Activated T-helper 9 cell treated with anti-CD3 and anti-CD28 coated beads, Interleukin-2, amount 50 U/mL, for 16 hours (primary cell): Measurements from ENCODE around the gene SLC16A7.

ENCODE experiments used
- DNase-seq: peaks from one replicate; pipeline ENCODE4 v3.0.0-alpha.2; 2020; ENCODE audit warnings: low read depth

SLC16A7 gene

DNA sequence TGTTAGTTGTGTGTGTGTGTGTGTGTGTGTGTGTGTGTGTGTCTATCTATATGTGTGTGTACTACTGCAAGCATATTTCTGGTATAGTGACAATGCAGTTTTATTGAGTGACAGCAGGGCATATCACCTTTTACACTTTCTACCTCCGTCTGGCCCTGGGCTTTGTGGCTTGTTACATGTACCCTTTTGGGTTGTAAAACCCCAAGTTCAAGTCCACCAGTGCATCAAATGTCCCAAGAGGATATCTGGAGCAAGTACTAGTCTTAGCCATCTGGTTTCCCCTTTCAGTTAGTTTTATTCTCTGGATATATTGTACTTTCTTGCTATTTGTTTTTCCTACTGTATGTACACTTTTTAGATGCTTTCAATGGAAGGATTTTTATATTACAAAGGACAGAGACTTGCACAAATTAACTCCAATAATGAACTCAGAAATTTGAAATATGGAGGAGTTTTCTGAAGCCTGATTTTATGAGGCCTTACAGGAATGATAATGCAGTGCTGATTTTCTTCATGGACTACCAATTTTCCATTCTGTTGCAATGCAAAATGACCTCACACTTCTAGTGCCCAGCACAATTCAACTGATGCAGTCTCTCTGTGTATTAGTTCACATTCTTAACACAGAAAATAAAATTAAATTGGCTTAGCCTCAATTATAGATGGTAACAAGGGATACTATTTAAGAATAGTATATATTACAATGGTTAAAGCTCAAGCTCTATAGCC is 29.1 kb downstream of the SLC16A7 start:
- no peak for DNase-seq

DNA sequence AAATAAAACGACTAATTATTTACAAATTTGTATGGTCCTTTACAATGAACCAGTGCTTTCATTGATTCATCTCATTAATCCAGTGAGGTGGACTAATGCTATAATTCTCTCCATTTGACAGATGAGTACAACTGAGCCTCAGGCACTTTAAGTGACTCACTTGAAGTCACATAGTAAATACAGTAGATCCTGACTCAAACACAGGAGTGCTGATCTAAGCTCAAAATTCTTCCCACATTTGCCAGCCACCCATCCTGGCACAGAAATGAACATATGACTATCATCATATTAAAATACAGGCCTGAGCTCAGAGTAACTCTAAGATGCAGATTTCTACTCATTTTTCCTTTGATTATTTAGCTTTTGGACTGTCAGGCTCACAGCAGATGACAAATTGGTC is 30.6 kb downstream of the SLC16A7 start:
- DNase-seq: no peak

- no peak for DNase-seq
Measured at GRCh38 chr12:59627582-59627981, 31.8 kb downstream of the SLC16A7 start.

- no peak for DNase-seq
Measured at GRCh38 chr12:59629890-59630289, 34.1 kb downstream of the SLC16A7 start.

GRCh38 chr12:59632408-59632807 is 36.6 kb downstream of the SLC16A7 start:
- no peak for DNase-seq

DNA sequence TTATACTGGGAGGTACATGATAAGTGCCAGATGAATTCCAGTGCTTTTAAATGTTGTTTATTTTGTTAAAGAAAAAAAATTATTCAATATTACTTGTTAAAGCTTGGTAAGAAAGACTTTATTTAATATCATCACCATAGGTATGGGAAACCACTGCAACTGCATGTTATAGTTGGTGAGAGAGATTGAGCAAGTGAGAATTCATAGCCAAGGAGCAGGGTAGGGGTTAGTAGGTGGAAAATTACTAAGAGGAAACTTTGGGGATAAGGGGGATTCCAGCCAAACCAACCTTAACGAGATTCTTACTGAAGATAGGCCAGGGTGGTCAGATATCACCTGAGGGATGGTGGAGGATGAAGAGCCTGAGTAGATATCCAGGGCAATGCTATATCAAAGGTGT is 38.4 kb downstream of the SLC16A7 start:
- DNase-seq: no peak

GRCh38 chr12:59636945-59637691 is 41.3 kb downstream of the SLC16A7 start:
- DNase-seq: no peak

DNA sequence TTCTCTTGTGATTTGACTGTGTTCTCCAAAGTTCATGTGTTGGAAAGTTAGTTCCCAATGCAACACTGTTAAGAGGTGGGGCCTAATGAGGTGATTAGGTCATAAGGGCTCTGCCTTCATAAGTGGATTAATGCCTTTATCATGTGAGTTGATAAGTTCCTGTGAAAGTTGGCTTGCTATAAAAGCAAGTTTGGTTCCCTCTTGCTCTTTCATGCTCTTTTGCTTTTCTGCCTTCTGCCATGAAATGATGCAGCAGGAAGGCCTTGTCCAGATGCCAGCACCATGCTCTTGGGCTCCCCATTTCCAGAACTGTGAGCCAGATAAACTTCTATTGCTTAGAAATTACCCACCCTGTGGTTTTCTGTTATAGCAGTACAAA is 41.9 kb downstream of the SLC16A7 start:
- DNase-seq: no peak

GRCh38 chr12:59643550-59643949 is 47.7 kb downstream of the SLC16A7 start:
- DNase-seq: no peak

GRCh38 chr12:59645242-59645641 is 49.4 kb downstream of the SLC16A7 start:
- no peak for DNase-seq

DNA sequence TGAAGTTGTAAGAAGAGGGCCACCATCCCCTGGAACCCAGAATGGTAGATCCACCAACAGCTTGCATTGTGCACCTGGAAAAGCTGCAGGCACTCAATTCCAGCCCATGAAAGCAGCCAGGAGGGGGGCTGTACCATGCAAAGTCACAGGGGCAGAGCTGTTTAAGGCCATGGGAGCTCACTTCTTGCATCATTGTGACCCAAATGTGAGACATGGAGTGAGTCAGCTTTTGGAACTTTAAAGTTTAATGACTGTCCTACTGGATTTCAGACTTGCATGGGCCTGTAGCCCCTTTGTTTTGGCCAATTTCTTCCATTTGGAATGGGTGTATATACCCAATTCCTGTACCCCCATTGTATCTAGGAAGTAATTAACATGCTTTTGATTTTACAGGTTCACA is 50.8 kb downstream of the SLC16A7 start:
- no peak for DNase-seq

- DNase-seq: no peak
Measured at GRCh38 chr12:59649203-59649602, 53.4 kb downstream of the SLC16A7 start.

- DNase-seq: no peak
Measured at GRCh38 chr12:59650588-59651228, 54.9 kb downstream of the SLC16A7 start.

- DNase-seq: no peak
Measured at GRCh38 chr12:59651229-59651920, 55.5 kb downstream of the SLC16A7 start.

DNA sequence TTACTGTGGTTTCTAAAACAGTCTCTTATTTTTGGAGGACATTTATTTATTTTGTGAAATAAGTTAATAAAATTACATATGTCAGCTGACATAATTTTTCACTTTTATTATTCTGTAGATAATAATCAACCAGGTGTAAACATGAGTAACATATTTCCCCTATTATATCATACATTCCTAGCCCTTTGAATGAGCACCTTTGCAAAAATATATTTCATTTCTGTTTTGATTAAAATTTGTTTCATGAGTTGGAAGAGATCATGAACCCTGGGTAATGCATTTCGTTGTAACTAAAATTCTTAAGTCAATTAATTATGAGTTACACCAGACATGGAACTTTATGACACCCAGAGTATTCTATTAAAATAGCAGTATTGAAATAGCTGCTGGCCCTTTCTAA is 56.3 kb downstream of the SLC16A7 start:
- no peak for DNase-seq

DNA sequence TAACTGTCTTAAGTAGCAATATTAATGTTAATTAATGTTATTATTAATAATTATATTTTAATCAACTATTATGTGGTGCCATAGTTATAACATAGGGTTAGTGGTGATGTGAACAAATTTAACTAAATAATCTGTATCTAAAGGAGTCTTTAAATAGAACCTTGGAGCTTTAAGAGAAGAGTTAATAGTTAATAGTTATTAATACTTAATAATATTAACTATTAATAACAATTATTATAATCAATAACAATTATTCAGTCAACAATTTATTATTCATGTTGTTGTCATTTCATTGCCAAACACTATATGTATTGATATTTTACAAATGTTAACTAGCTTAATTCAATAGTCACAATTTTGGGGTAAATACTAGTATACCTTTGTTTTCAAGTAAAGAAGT is 58.2 kb downstream of the SLC16A7 start:
- DNase-seq: no peak

GRCh38 chr12:59657266-59657665 is 61.4 kb downstream of the SLC16A7 start:
- no peak for DNase-seq

GRCh38 chr12:59657711-59658110 is 61.9 kb downstream of the SLC16A7 start:
- no peak for DNase-seq

GRCh38 chr12:59660148-59660547 is 64.3 kb downstream of the SLC16A7 start:
- no peak for DNase-seq

- DNase-seq: no peak
Measured at GRCh38 chr12:59660921-59661597, 65.2 kb downstream of the SLC16A7 start.

GRCh38 chr12:59664495-59664894 is 68.7 kb downstream of the SLC16A7 start:
- DNase-seq: no peak

GRCh38 chr12:59665701-59666100 is 69.9 kb downstream of the SLC16A7 start:
- no peak for DNase-seq
